ENCODE results near the gene HOXB6.

DNA sequence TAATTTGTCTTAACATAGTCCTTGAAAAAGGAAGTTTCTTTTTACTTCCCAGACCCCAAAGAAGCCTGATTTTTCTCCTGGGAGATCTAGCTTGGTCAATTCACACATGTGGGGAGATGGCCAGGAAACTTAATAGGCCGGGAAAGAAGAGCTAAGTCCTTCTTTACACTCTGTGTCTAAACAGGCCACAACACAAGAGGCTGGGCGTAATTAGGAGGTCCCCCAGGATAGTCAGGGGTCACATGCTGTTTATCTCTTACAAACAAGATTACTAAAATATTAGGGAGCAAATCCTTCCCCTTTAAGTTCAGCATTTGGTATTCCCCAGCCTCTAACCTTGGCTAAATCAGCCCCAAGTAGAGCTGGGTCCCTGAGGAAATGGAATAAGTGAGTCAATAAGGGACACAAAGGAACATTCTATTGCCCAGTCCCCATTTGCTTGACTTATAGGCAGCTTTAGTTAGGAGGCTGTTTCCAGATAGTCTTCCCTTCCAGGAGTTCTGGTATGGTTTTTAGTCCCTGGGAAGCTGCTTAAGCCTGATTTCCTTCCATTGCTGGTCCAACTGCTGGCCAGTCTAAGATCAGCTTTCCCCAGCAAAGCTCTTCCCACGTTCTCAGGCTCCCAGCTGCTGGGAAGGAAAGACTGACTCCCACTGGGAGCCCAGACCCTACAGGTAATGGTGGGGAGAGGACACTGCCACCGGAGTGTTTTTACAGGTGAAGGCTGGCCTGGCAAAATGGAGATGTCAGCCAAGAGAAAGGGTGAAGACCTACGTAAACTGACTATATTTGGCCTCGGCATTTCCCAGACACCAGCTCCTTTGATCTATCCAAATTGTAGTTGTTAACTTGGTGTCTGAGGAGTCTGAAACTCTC is 35.4 kb upstream of the HOXB6 start:
- no peak for TF ChIP-seq POLR2A (IDR thresholded peaks at IDR 0.05)
- TF ChIP-seq, protein P1, sequence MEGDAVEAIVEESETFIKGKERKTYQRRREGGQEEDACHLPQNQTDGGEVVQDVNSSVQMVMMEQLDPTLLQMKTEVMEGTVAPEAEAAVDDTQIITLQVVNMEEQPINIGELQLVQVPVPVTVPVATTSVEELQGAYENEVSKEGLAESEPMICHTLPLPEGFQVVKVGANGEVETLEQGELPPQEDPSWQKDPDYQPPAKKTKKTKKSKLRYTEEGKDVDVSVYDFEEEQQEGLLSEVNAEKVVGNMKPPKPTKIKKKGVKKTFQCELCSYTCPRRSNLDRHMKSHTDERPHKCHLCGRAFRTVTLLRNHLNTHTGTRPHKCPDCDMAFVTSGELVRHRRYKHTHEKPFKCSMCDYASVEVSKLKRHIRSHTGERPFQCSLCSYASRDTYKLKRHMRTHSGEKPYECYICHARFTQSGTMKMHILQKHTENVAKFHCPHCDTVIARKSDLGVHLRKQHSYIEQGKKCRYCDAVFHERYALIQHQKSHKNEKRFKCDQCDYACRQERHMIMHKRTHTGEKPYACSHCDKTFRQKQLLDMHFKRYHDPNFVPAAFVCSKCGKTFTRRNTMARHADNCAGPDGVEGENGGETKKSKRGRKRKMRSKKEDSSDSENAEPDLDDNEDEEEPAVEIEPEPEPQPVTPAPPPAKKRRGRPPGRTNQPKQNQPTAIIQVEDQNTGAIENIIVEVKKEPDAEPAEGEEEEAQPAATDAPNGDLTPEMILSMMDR (IDR thresholded peaks at IDR 0.05) = no peak

Measured in thyroid gland (tissue), 4 donors.